HG03064 (cell line): ENCODE data around the gene SNAI3.
A peak's percentile ranks its signal among the peaks of the same experiment; 100 is the strongest.

Source experiments
- ATAC-seq: cut with Tn5 transposase; IDR thresholded peaks from one replicate; pipeline ENCODE4 v1.9.1; 2021; ENCODE audit warnings: low read depth; ENCODE audit not compliant: unreplicated experiment

SNAI3 gene

DNA sequence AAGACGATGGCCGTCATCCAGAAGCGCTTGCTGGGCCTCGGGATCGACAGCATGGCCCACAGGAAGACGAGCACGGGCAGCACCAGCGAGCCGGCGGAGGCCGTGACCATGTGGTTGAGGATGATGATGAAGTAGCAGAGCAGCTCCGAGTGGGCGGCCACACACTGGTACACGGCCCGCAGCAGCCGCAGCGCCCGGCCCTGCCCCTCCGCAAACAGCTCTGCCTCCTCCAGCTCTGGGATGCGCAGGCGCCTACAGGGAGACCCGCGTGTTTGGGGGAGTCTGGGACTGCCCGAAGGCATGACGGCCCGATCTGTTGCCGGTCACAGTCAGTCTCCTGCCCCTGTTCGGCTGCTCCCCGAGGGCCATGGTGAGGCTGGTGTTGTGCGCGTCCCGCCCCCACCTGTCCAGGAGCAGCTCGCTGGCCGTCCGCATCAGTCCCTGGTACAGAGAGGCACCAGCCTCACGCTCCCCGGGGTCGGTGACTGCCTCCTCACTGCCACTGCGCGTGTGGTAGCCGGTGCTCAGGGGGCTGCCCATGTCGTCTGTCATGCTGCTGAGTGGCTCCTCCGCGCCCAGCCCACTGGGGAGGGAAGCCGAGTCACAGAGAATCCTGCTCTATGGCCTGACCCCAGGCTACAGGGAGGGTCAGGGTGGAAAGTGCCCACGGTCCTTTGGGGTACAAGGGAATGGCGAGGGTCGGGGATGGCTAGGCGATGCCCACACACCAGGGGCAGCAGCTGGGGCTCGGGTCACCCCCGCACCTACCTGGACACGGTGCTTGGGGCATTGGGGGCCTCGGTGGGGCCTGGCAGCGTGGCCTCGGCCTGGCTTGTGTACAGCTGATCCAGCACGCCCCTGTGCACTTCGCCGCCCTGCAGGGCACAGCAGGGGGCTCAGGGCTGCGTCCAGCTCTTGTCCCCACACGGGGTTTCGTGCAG is 35.8 kb upstream of the SNAI3 start:
- no peak for ATAC-seq

DNA sequence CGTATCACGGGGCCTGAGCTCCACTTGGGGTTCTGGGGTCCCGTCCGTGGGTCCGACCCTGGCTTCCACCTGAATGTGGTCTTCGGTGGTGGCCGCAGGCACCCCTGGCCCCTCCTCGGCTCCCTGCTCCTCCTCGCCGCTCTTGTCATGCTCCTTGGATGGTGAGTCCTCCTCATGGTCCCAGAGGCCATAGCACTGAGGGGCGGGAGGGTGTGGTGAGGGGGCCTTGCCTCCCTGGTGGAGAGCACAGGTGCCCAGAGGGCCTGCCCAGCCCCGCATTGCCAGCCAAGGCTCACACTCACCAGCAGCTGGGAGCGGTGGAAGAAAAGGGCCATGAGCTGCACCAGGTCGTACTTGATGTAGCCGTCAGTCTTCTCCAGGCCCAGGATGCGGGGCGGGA is 34.9 kb upstream of the SNAI3 start:
- no peak for ATAC-seq

DNA sequence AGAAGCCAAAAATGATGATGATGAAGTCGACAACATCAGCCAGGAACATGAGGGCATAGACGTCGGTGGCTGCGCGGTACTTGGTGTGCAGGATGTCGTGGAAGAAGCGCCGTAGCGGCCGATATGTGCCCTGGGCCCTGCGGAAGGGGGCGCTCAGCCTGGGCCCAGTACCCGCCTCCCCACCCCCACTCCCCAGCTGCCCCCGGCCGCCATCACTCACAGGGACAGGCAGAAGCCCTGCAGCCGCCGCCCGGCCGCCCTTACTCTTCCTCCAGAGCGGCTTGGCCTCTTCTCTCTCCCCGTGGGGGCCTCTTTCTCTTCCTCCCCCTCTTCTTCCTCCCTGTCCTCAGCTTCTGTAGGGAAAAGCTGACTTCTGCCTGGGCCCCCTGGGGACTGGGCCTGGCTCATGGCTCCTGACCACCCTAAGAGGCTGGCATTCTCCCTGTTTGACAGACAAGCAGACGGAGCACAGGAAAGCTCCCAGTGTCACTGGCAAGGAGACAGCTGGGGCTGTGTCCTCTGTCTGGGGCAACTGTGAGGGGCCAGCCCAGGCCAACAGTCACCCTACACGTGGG is 34.2 kb upstream of the SNAI3 start:
- no peak for ATAC-seq

DNA sequence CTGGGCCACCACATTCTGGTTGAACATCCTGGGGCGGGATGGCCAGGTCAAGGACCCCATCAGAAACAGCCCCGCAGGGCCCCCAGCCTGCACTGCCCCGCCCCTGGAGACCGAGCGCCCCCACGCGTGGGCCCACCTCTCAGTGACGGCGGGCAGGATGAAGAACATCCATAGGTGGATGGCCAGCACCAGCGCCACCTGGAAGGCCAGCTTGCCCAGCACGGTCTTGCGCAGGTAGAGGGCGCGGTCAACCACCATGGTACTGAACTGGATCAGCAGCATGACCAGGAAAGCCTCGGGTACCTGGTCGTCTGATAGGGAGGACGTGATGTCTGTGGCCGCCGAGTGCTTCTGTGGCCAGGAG is 33.6 kb upstream of the SNAI3 start:
- no peak for ATAC-seq

DNA sequence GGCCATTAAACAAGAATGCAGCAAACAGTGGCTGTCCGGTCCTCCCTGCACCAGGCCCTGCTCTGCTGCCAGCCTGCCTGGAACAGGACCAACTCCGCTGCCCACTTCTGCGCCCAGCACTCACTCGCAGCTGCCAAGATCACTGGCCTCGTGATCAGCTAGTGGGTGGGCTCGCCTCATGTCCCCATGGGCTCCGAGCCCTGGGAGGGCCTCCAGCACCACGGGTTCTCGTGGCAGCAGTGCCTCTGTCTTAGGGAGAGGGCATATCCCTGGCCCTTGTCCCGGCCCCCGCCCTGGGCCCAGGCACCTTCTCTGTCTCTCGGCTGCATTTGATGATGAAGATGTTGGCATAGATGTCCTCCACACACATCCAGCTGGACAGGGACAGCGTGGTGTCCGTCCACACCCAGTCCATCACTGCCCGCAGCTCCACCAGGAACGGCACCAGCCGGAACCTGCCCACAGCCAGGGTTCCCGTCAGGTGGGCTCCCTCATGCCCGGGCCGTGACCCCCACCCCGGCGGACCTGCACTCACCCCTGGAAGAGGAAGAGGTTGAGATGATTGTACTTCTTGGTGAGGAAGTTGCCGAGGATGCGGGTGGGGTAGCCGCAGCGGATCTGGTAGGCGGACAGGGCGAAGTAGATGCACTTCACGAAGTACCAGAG is 33.1 kb upstream of the SNAI3 start:
- no peak for ATAC-seq

DNA sequence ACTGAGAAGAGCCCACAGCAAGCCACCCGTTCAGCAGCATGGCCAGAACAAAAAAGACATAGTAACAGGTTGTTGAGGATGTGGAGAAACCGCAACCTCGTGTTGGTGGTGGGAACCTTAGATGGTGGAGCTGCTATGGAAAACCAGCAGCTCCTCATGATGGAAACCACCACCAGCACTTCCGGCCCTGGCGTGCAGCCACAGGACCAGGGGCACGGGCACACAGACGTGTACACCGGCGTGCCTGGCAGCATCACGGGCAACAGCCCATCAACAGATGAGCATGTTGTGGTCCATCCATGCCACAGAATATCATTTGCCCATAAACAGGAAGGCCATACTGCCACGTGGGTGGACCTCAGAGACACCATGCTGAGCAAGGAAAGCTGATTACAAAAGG is 31.9 kb upstream of the SNAI3 start:
- no peak for ATAC-seq

DNA sequence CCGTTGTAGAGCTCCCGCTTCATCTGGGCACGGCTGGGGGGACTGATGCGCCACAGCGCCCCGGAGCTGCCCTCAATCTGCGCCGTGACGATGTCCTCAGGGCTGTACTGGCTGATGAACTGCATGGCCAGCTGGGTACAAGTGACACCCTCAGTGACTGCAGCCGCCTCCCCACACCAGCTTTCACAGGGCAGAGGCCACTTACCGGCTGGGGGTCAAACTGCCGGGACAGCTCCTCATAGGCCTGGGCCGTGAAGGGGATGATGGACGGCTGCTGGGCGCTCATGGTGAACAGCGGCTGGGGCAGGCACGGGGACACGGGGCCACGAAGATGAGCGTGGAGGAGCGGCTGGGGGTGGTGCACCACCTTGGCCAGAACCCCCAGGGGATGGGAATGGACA is 30.3 kb upstream of the SNAI3 start:
- no peak for ATAC-seq

DNA sequence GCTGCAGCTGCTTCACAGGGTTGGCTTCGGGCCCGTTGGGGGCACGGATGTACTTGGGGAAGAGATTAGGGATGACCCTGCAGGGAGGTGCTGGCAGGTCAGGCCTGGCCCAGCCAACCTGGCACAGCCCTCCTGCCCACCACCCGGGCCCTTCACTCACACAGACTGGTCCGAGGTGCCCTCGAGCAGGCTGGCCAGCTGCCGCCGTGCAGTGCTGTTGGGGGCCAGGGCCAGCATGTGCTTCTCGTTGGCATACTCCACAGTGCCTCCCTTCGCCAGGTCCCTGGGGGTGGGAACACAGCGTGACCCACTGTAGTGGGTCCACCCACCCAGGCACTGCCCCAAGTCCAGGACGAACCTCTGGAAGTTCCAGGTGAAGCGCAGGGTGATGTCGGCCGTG is 29.9 kb upstream of the SNAI3 start:
- no peak for ATAC-seq

DNA sequence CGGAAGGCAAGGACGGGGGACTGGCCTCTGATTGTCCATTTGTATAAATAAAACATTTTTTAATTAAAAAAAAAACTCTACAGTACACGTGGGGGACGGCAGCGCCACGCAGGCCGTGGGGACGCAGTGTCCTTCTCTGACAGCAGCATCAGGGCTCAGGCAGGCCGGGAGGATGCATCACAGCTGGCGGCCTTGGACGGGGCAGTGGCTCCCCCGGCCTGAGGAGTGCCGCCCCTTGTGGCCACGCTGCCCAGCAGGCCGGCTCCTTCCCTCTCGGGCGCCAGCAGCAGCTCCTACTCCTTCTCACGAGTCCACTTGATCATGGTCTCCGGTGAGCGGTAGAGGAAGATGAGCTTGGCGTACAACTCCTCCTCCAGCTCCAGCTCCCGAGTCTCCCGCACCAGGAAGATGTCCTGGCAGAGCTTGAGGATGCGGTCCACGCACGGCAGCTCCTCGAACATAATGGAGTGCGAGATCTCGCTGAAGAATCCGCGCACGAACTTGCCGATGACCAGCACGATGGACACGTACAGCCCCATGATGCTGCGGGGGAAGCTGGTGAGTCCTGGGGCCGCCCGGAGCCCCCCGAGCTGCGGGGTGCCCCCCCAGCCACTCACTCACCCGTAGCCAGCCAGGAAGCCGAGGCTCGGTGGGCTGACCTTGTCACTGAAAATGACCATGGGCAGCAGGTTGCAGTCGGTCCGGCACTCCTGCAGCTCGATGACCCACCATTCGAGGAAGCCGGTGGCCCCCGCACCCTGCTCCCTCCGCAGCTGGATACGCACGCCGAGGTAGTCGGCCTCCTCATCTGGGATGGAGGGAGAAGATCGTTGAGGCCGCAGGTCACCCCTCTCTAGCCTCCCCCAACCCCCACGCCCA is 29.2 kb upstream of the SNAI3 start:
- ATAC-seq: no peak

DNA sequence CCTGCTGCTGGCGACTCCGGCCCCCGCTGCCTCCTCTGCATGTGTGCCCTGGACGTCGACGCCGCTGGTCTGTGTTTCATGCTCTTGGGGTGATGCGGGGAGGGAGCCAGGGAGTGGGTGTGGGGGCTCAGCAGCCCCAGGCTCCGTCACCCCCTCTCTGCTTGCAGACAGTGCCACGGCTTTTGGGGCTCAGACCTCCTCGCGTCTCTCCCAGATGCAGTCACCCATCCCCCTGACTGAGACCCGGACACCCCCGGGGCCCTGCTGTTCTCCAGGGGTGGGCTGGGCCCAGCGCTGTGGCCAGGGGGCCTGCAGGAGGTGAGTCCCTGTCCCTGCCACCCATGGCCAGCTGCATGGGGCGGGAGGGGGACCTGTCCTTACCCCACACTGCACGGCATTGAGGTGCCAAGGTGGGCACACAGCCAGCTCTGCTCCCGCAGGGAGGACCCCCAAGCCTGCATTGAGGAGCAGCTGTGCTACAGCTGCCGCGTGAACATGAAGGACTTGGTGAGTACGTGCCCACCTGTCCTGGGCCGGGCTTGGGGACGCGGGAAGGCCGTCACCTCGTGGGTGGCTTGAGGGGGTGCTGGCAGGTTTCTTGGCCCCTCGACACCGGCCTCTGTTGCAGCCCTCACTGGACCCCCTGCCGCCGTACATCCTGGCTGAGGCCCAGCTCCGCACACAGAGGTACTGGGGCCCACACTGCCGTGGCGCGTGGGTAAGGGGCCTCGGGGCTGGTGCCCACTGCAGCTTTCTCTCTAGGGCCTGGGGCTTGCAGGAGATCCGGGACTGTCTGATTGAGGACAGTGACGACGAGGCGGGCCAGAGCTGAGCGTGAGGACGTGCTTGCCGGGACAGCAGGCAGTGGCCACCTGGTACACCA is 28.4 kb upstream of the SNAI3 start:
- no peak for ATAC-seq

DNA sequence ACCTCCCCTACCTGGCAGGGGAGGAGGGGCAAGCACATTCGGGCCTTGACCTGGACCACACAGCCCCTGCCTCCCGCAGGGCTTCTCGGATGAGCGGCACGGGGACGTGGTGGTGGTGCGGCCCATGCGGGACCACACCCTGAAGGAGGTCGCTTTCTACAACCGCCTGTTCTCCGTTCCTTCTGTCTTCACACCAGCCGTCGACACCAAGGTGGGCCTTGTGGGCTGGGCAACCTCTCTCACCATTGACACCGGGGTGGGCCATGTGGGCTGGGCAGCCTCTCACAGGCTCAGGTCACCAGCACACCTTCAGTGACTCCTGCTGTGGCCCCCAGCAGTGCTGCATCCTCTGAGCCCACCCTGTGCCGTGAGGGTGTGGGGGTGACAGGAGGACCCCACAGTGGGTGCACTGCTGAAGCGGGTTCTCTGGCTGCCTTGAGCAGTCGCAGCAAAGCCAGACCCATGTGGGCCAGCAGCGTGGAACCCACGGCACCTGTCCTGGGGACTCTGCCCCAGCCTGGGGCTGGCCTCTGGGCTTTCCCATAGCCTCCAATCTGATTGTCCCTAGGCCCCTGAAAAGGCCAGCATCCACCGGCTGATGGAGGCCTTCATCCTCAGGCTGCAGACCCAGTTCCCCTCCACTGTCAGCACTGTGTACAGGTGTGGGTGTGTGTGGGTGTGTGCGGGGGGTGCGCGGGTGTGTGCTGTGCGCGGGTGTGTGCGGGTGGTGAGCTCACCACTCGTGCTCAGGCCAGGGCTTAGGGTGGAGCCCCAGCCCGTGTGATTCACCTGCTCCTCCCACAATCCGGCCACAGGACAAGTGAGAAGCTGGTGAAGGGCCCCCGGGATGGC is 27.5 kb upstream of the SNAI3 start:
- no peak for ATAC-seq

DNA sequence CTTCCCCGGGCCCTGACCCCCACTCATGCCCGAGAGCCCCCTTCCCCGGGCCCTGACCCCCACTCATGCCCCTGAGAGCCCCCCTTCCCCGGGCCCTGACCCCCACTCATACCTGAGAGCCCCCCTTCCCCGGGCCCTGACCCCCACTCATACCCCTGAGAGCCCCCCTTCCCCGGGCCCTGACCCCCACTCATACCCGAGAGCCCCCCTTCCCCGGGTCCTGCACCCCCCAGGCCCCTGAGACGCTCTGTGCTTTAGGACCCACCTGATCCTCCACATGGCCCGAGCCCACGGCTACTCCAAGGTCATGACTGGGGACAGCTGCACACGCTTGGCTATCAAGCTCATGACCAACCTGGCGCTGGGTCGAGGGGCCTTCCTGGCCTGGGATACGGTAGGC is 26.7 kb upstream of the SNAI3 start:
- ATAC-seq: no peak

DNA sequence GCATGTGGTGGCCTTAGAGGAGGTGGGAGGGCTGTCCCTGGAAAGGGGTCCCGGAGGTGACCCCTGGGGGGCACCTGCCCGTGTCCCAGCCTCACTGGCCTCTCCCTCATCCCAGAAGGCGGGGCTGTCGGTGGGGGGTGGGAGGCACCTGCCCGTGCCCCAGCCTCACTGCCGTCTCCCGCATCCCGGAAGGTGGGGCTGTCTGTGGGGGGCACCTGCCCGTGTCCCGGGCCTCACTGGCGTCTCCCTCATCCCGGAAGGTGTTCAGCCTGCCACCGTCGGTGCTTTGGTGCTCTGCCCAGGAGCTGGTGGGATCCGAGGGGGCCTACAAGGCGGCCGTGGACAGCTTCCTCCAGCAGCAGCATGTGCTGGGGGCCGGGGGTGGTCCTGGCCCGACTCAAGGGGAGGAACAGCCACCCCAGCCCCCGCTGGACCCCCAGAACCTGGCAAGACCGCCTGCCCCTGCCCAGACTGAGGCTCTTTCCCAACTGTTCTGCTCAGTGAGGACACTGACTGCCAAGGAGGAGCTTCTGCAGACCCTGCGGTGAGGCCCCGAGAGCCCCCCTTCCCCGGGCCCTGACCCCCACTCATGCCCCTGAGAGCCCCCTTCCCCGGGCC is 26.2 kb upstream of the SNAI3 start:
- no peak for ATAC-seq

DNA sequence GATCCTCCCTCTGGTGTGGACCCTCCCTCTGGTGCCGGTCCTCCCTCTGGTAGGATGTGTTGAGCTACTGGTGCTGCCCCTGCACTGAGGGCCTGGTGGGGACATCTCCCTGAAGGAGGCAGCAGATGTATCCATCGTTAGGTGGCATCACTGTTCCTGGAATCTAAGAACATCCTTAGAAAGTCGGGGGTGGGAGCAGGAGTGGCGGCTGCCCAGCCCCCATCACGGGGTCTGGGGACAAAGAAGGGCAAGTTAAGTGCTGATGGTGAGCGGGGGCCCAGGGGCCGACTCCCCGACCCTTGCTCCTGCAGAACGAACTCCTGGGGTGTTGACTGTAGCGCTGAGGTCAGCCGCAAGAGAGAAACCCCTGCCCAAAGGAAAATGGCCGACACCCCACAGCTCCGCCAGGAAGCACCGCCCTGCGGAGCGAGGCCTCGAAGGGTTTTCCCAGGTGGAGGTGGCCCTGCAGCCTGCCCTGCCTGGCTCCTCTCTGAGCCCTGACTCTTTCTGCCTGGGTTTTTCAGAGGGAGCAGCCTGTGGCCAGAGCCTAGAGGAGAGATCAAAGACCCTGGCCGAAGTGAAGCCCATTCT is 25.5 kb upstream of the SNAI3 start:
- no peak for ATAC-seq

DNA sequence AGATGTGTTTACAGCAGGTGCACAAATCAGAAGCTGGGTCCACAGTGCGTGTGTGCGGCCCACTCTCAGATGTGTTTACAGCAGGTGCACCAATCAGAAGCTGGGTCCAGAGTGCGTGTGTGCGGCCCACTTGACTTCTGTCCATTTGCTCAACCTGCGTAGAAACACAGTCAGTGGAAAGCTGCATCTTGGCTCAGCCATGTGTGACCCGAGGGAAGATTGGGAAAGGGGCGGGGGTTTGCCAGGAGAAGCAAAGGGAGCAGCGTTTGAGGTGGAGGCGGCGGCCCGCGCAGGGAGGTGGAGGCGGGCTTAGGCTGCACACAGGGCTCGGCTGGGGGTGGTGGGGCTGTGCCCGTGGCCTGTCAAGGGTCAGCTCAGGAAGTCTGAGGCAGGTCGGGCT is 24.2 kb upstream of the SNAI3 start:
- ATAC-seq: no peak

DNA sequence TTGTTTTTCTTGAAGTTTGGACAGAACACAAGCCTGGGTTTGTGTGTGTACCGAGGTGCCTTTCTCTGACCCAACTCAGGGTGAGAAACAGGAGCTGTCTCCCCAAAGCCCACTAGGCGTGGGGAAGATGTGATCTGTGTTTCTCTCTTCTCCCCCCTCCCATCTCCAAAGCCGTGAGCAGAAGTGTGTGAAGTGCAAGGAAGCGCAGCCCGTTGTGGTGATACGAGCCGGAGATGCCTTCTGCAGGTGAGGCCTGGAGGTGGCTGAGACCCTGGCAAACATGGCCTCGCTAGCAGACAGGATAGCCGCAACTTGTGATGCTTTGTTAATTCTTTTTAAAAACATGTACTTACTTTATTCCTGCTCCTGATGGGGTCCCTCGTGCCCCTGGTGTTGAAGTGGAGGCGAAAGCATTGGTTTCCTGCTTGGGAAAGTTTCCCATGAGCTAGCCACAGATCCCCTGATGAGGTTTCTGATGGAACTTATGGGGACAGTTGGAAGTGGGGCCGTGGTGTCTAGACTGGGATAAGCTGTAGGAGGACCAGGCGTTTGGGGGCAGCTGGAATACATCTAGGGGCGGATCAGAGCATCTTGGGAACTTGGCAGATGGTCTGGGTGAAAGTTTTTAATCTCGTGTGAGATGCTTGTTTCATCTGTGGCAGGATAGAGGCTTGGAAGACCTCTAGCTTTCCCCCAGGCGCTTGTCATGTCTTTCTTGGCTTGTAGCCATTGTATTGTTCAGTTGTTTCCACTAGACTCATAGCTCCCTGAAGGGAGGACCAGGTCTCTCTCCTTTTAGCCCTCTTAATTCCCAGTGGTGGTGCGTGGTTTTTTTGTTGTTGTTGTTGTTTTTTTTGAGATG is 20.9 kb upstream of the SNAI3 start:
- ATAC-seq: no peak

DNA sequence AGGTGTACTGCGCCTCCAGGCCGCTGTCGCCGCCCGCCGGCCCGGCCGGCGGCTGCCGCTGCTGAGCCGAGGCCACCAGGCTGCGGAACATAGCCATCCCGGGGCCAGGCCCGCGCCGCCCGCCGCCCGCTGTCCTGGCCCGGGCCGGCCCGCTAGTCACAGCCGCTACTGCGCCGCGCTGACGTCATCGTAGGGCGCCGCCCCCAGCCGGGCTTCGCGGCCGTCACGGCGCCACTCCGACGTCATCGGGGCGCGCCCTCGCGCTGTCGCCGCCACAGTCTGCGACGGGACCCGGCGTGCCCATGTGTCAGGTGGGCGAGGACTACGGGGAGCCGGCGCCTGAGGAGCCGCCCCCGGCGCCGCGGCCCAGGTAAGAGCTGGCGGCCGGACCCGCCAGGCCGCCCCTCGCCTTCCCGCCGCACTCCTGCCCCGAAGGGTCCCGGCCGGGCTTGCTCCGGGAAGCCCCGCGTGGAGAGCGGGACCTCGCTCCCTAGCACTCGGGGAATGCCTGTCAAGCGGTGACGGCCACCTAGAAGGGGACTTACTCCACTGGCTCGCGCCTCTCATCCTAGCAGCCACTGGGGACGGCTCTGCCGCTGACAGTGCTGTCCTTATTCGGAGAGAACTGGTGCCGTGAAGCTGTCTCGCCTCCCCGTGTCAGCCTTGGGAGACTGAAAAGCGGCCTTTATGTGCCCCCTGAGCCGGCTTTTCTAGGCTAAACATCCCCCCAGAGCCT is 20.1 kb upstream of the SNAI3 start, which contains the start of the genes CTU2 and RNF166:
CTU2 (plus strand) TSS at position 275 of the 736 bp plus-strand sequence; CDS start at position 303, 28 bp downstream.
RNF166 (minus strand) TSS at position 180 of the 736 bp plus-strand sequence; CDS start at position 97, 83 bp downstream.
- peak; percentile 50 for ATAC-seq
